Measurements from ENCODE around the gene ANKZF1. TPM values are rescaled to one million over a fixed set of nuclear protein-coding genes. Genes with fewer than 3 reads are reported as not detected.
A peak's percentile ranks its signal among the peaks of the same experiment; 100 is the strongest.

Gene ANKZF1
- polyA plus RNA-seq, 1 donor, result 26.8 TPM

- DNase-seq (ENCODE audit: low read depth), result no peak
These were observed 22.3 kb upstream of the ANKZF1 start for GRCh38 chr2:219207134-219207883.

DNA sequence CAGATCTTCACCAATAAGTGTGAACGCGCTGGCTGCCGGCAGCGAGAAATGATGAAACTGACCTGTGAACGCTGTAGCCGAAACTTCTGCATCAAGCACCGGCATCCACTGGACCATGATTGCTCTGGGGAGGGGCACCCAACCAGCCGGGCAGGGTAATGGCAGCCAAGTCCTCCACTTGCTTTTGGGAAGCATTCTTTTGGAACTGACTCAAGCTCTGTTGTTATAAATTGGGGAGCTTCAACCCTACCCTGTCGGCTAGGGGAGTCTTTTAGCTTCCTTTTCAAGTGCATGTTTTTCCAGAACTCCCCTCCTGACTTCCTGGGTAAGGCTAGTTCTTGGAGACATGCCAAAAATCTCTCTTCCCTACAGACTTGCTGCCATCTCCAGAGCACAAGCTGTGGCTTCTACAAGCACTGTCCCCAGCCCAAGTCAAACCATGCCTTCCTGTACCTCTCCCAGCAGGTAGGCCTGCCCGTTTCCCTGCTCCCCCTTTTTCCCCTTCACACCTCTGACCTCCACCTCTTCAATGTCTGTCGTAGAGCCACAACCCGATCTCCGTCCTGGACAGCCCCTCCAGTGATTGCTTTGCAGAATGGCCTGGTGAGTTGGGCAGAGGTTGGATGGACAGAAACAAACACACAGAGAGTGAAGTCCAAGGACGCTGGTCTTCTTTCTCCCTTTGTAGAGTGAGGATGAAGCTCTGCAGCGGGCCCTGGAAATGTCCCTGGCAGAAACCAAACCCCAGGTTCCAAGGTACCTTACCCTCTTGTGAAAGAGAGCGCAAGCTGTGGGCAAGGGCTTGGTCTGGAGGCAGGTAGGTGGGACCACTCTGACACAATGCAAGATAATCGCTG, 21.5 kb upstream of the ANKZF1 start:
- no peak for DNase-seq (ENCODE audit: low read depth)

DNA sequence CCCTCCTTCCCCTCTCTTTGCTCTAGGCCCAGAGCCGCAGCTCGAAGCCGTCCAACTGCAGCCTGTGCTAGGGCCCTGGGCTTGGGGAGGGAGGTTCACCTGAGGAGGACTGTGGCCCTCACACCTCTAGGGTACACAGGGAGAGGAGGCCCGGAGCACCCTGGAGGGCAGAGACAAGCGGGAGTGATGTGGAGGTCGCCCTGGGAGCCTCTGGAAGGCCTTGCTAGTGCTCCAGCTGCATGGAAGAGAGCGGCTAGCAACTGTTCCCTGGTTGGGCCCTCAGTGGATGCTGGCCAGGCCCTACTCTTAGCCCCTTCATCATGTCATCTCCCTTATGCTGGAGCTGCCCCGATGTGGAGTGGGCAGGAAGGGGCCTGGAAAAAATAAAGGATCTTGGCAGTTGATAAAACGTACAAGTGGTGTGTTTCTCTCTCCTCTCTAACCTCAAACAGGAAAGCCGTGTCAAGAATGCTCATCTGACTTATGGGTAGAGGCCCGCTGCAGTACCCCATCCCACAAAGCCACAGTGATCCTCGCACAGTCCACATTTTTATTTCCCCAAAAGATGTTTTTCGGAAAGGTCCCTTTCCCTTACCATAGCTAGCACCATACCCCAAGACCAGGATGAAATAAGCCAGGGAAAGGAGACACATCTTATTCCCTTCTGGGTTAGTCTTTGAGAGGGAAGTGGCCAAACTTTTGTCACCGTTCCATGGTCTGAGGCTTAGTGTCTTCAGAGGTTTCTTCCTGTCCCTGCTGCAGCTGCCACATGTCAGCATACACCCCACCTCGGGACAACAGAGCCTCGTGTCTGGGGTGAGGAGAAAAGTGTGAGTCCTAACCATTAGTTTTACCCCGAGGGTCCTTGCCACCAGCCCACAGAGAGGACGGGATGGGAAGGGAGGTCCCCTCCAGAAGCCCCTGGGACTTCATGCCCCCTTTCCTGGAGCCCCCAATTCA, 20.1 kb upstream of the ANKZF1 start:
- DNase-seq (ENCODE audit: low read depth), result no peak

- DNase-seq (ENCODE audit: low read depth), result no peak
These were observed 19.3 kb upstream of the ANKZF1 start for GRCh38 chr2:219210196-219210885.

DNA sequence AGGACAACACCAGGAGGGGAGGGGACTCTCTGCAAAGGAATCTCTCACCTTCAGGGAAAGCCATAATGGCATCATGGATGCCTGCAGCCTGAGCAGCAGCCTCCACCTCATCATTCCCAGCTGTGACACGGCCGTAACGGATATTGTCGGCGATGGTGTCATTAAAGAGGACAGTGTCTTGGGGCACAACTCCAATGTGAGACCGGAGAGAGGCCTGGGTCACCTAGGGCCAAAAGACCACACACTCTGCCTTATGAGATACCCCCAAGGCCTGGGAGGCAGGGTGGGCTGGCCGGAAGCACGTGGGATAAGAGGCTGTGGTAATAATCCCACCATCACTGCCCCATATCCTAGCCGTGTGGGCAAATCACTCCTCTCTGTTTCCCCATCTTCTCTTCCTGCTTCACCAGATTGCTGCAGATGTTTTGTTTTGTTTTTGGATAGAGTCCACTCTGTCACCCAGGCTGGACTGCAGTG, 18.7 kb upstream of the ANKZF1 start:
- DNase-seq (ENCODE audit: low read depth), result no peak

DNA sequence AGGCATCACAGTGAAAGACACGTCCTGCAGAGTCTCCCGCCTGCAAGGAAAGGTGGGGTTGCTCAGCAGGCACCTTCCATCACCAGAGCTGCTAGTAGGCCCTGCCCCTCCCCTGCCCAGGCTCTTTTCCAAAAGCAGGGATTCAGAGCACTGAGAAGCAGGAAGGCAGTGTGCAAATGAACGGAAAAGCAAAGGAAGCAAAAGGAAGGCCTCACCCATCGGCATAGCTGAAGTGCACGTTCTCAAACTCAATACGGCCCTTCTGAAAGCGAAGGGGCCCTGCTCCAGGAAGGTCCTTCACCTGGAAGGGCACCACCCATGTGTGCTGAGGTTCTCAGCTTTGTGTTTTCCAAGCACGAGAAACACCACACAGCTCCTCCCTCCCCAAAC, 16.6 kb upstream of the ANKZF1 start:
- DNase-seq (ENCODE audit: low read depth), result no peak

DNA sequence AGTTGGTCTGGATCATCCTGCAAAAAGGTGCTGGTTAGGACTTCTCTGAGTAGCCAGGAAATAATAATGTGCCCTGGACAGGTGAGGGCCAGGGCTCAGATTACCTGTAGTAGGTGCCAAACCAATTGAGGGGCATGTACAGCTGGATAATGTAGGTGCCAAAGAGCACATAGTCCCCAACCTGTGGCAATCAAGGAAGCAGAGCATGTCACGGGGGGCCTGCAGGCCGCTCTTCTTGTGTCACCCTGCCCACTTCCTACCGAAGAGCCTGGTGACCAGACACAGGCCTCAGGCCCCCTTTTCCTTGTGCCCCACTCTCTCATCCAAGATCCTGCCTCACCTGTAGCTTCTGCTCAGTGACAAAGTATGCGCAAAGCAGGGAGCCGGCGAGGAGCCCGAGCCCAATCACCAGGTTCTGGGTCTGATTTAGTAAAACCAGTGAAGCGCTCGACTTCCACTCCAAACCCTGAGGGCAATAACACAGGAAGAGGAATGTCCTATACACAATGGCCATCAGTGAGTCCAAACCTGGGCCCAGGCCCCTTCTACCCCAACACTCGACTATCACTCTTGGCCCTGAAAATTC, 16.0 kb upstream of the ANKZF1 start:
- DNase-seq (ENCODE audit: low read depth), result no peak

DNA sequence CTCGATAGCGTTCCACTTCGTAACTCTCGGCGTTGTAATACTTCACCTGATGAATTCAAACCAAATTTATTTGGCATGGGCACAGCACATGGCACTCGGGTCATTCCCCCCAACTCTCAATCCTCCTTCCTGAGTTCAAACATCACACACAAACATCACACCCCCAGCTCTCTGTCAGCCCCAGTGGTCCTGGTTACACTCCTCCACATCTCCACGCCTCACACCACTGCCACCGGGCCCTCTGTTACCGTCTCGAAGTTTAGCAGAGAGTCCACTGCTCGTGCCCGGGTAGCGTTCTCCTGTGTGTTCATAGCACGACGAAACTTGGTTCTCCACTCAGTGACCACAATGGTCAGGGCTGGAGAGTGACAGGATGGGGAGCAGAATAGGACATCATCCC, 15.5 kb upstream of the ANKZF1 start:
- no peak for DNase-seq (ENCODE audit: low read depth)

- no peak for DNase-seq (ENCODE audit: low read depth)
These were observed 14.8 kb upstream of the ANKZF1 start for GRCh38 chr2:219214786-219215185.

DNA sequence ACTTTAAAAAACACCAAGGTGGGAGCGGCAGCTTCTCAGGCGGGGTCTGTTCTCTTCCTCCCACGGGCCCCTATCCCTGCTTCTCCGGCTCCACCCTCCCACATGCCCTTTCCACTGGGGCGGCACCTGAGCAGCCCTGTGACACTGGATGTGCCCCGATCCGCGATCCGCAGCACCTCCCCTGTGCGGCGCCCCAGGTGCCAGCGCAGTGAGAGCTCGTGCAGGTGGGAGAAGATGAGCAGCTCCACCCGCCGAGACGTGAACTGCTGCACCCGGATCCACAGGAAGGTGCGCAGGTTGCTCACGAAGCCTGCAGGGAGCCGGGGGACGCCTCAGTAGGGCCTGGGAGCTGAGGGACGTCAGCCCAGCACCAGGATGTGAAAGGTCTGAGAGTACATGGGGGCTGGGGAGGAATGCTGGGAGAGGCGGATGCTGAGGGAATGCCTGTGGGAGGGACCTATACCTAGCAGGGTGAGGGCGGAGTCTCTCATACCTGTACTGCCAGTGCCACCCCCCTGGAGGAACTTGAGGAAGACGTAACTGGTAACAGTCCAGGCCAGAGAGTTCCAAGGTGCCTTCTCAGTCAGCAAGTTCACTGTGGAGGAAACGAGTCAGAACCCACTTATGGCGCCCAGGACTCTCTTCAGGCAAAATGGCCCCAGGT, 13.6 kb upstream of the ANKZF1 start:
- no peak for DNase-seq (ENCODE audit: low read depth)

GRCh38 chr2:219216535-219216915, 13.1 kb upstream of the ANKZF1 start:
- no peak for DNase-seq (ENCODE audit: low read depth)

- no peak for DNase-seq (ENCODE audit: low read depth)
These were observed 11.3 kb upstream of the ANKZF1 start for GRCh38 chr2:219218217-219218731.

GRCh38 chr2:219218732-219219701, 10.6 kb upstream of the ANKZF1 start, which contains the start of gene ABCB6:
Gene ABCB6 (minus strand): TSS chr2:219218958. CDS start chr2:219218673, 285 bp downstream.
- peak; percentile 90 for DNase-seq (ENCODE audit: low read depth)

GRCh38 chr2:219219784-219220532, 9.6 kb upstream of the ANKZF1 start:
- no peak for DNase-seq (ENCODE audit: low read depth)

GRCh38 chr2:219220652-219221402, 8.8 kb upstream of the ANKZF1 start:
- no peak for DNase-seq (ENCODE audit: low read depth)

DNA sequence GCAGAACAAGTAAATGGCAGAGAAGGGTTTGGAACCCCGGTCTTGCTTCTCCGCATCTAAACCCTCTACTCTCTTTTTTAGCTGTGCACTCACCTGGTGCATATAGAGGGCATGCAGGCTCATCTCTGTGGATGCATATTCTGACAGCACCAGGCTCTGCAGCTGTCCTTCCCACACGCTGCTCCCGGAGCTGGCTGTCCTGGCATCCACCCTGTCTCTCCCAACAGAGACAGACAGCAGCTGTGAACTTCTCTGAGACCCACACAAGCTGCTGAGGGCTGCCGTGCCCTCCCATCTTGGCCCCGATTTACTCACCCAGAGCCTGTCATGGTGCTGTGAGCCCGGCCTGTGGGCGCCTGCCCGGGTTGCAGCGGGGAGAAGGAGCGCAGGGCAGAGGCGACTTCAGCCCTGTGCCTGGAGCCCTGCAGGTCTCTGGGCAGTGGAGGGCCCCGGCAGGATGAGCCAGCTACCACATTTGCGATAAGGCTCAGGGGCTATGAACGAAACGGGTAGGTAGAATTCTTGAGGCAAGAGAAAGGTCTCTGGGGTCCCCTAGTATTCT, 7.6 kb upstream of the ANKZF1 start:
- no peak for DNase-seq (ENCODE audit: low read depth)
